SK-N-SH (cell line): ENCODE measurements around the gene RNF150. TPM values are rescaled to one million over a fixed set of nuclear protein-coding genes. Genes with fewer than 3 reads are reported as not detected.
A peak's percentile ranks its signal among the peaks of the same experiment; 100 is the strongest.

Experiments used
- CTCF ChIA-PET: fragments of 300-600, 350-600 bp; formaldehyde crosslinking; extraction: SDS; loops from one replicate; lab custom pipeline; 2021; lab: Yijun Ruan, JAX
- POLR2A ChIA-PET: fragments of 350-600 bp; sonication (Branson Sonifier 250); formaldehyde crosslinking; extraction: SDS; loops from one replicate; lab custom pipeline; 2020; ENCODE audit warnings: antibody characterized with exemption, inconsistent platforms; lab: Yijun Ruan, JAX
- DNase-seq: peaks from one replicate; pipeline ENCODE4 v3.0.0; 2012
- H2AFZ ChIP-seq: fragments of 200-600 bp; sonication (generic); 2 replicates; pipeline ENCODE4 v1.8.1; 2016; ENCODE audit warnings: antibody characterized with exemption, mild to moderate bottlenecking, low read depth
- H3F3A ChIP-seq: fragments of 200-600 bp; sonication (generic); replicated peaks from 2 replicates; pipeline ENCODE3; 2016; ENCODE audit warnings: antibody characterized with exemption, mild to moderate bottlenecking; ENCODE audit not compliant: insufficient read depth
- H3K27ac ChIP-seq, 2 experiments: fragments of 200-500 bp in 1 of 2; fragments of 200-600 bp in 1 of 2; sonication (Bioruptor generic) in 1 of 2; sonication (generic), shearing (Covaris generic) in 1 of 2; 2 replicates each; pipeline versions ENCODE4 v1.5.1 to v1.6.1; 2014 to 2016; ENCODE audit warnings: low read depth in 2 of 2, inconsistent platforms in 1 of 2, low read length in 1 of 2, mild to moderate bottlenecking in 1 of 2, mixed read lengths in 1 of 2
- H3K27me3 ChIP-seq: fragments of 200-600 bp; sonication (generic), shearing (Covaris generic); 2 replicates; pipeline ENCODE4 v1.6.1; 2016; ENCODE audit warnings: mixed run types; ENCODE audit not compliant: insufficient read depth
- H3K36me3 ChIP-seq, 2 experiments: fragments of 200-500 bp in 1 of 2; fragments of 200-600 bp in 1 of 2; sonication (Bioruptor generic) in 1 of 2; sonication (generic) in 1 of 2; replicated peaks in 1 of 2; 2 replicates each; pipeline versions ENCODE3 to v1.5.1; 2014 to 2016; ENCODE audit warnings: low read length in 1 of 2, mild to moderate bottlenecking in 1 of 2; ENCODE audit not compliant: insufficient read depth in 2 of 2, control insufficient read depth in 1 of 2
- H3K4me1 ChIP-seq, 2 experiments: fragments of 200-500 bp in 1 of 2; fragments of 200-600 bp in 1 of 2; sonication (Bioruptor generic) in 1 of 2; sonication (generic), shearing (Covaris generic) in 1 of 2; 2 replicates each; pipeline versions ENCODE4 v1.5.1 to v1.6.1; 2014 to 2016; ENCODE audit warnings: low read depth in 1 of 2, low read length in 1 of 2, mixed run types in 1 of 2; ENCODE audit not compliant: insufficient read depth in 2 of 2, control insufficient read depth in 1 of 2
- H3K4me2 ChIP-seq: fragments of 200-600 bp; sonication (generic), shearing (Covaris generic); 2 replicates; pipeline ENCODE4 v1.6.1; 2017; ENCODE audit warnings: mixed run types
- H3K4me3 ChIP-seq, 2 experiments: fragments of 200-500 bp in 1 of 2; fragments of 200-600 bp in 1 of 2; sonication (Bioruptor generic) in 1 of 2; sonication (generic), shearing (Covaris generic) in 1 of 2; 2 replicates each; pipeline versions ENCODE4 v1.5.1 to v1.8.1; 2014 to 2016; ENCODE audit warnings: low read depth in 2 of 2, inconsistent platforms in 1 of 2, low read length in 1 of 2, mild to moderate bottlenecking in 1 of 2, mixed read lengths in 1 of 2, moderate library complexity in 1 of 2
- H3K79me2 ChIP-seq: fragments of 200-600 bp; sonication (generic); 2 replicates; pipeline ENCODE4 v1.8.1; 2017; ENCODE audit warnings: mild to moderate bottlenecking; ENCODE audit not compliant: insufficient read depth
- H3K9ac ChIP-seq: fragments of 200-600 bp; sonication (generic); 2 replicates; pipeline ENCODE4 v1.6.1; 2017; ENCODE audit warnings: mixed run types
- H3K9me2 ChIP-seq: fragments of 200-600 bp; sonication (generic); 2 replicates; pipeline ENCODE4 v1.6.1; 2017; ENCODE audit warnings: mixed run types
- H3K9me3 ChIP-seq: fragments of 200-600 bp; sonication (generic); 2 replicates; pipeline ENCODE4 v1.6.1; 2017; ENCODE audit warnings: mixed run types, mild to moderate bottlenecking, moderate library complexity
- H4K20me1 ChIP-seq: fragments of 200-600 bp; sonication (generic); 2 replicates; pipeline ENCODE4 v1.6.1; 2017; ENCODE audit warnings: mild to moderate bottlenecking, mixed run types; ENCODE audit not compliant: insufficient read depth
- CHD2 ChIP-seq: fragments of 150-350 bp; IDR thresholded peaks from 2 replicates; pipeline ENCODE4 v1.6.1; 2018; ENCODE audit warnings: low read length; ENCODE audit not compliant: partially characterized antibody
- EP300 ChIP-seq, 2 experiments: IDR thresholded peaks; 2 replicates each; pipeline versions ENCODE4 v1.4.0 to v1.6.1; 2012; ENCODE audit warnings: borderline replicate concordance in 1 of 2, low read depth in 1 of 2, low read length in 1 of 2
- FOSL2 ChIP-seq: IDR thresholded peaks from 2 replicates; pipeline ENCODE4 v1.4.0; 2012; ENCODE audit warnings: low read depth, mild to moderate bottlenecking, moderate library complexity, borderline replicate concordance
- FOXM1 ChIP-seq: IDR thresholded peaks from 2 replicates; pipeline ENCODE4 v1.4.0; 2012; ENCODE audit warnings: low read depth, mild to moderate bottlenecking
- GATA2 ChIP-seq: sonication (generic); formaldehyde crosslinking; IDR thresholded peaks from 2 replicates; pipeline ENCODE4 v1.5.0; 2020; ENCODE audit warnings: mild to moderate bottlenecking, missing genetic modification reagents
- JUND ChIP-seq: IDR thresholded peaks from 2 replicates; pipeline ENCODE4 v1.4.0; 2012
- MXI1 ChIP-seq: IDR thresholded peaks from 2 replicates; pipeline ENCODE4 v1.6.1; 2012; ENCODE audit warnings: mild to moderate bottlenecking, low read depth, low read length, improper control_type of control experiment
- NFIC ChIP-seq: IDR thresholded peaks from 2 replicates; pipeline ENCODE4 v1.4.0; 2012; ENCODE audit warnings: borderline replicate concordance
- NRF1 ChIP-seq: IDR thresholded peaks from 2 replicates; pipeline ENCODE4 v1.6.1; 2012; ENCODE audit warnings: low read depth, mild to moderate bottlenecking, low read length
- RAD21 ChIP-seq: IDR thresholded peaks from 2 replicates; pipeline ENCODE4 v1.6.1; 2012; ENCODE audit warnings: mild to moderate bottlenecking, low read length
- RCOR1 ChIP-seq: fragments of 150-350 bp; IDR thresholded peaks from 2 replicates; pipeline ENCODE4 v1.6.1; 2017; ENCODE audit warnings: antibody characterized with exemption, low read length
- REST ChIP-seq: IDR thresholded peaks from 2 replicates; pipeline ENCODE4 v1.6.1; 2012; ENCODE audit warnings: mild to moderate bottlenecking, low read depth, low read length, moderate library complexity
- RFX5 ChIP-seq: IDR thresholded peaks from 2 replicates; pipeline ENCODE4 v1.6.1; 2012; ENCODE audit warnings: mild to moderate bottlenecking, improper control_type of control experiment, low read length
- TAF1 ChIP-seq: IDR thresholded peaks from 2 replicates; pipeline ENCODE4 v1.6.1; 2012; ENCODE audit warnings: low read depth, mild to moderate bottlenecking, low read length, moderate library complexity, borderline replicate concordance
- TEAD4 ChIP-seq: IDR thresholded peaks from 2 replicates; pipeline ENCODE4 v1.4.0; 2012; ENCODE audit warnings: mild to moderate bottlenecking, borderline replicate concordance; ENCODE audit not compliant: insufficient read depth
- USF2 ChIP-seq: fragments of 150-350 bp; IDR thresholded peaks from 2 replicates; pipeline ENCODE4 v1.6.1; 2017; ENCODE audit warnings: antibody characterized with exemption, low read length, low read depth, borderline replicate concordance
- WGBS: methylation state at CpG from one replicate; pipeline ENCODE4 v1.1.6; 2017; ENCODE audit warnings: low lambda C conversion rate; 5-methylcytosine and 5-hydroxymethylcytosine counted together
- polyA plus RNA-seq, 3 experiments: library from polyadenylated mRNA; depleted of rRNA; stranded (reverse); fragments of >200 nt; gene quantifications; 2 replicates each; pipeline ENCODE4 v1.2.3, GENCODE V29; 2012
- TF ChIP-seq, protein P1 (sequence below): IDR thresholded peaks from 2 replicates; pipeline ENCODE4 v1.4.0; 2012; ENCODE audit warnings: low read depth
- TF ChIP-seq, protein P2 (sequence below): fragments of 200-600 bp; sonication (generic); IDR thresholded peaks from 2 replicates; pipeline ENCODE4 v1.6.1; 2017; ENCODE audit warnings: antibody characterized with exemption, mild to moderate bottlenecking, moderate library complexity

RNF150 gene
- polyA plus RNA-seq, 1 of the 3 experiments (the other 2 are of a cell fraction): 5.8 TPM

DNA sequence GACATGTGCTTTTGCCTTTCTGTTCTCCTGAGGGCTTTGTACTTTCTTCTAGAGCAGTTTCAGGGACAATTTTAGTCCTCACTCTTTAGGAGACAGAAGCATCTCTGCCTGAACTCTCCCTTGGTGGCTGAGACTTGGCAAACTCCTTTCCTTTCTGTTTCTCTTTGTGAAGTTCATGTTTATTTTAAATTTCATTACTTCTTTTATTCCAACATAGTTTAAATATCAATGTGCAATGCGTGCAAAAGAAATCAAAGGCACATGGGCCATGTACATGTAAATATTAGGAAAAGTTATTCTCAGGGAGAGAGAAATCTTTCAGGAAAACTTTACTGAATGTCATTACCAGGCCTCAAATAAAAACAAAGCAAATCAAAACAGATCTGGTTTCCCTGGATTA lies 177.6 kb downstream of the RNF150 start:
- no peak for DNase-seq
- POLR2A ChIA-PET: no interaction called here

DNA sequence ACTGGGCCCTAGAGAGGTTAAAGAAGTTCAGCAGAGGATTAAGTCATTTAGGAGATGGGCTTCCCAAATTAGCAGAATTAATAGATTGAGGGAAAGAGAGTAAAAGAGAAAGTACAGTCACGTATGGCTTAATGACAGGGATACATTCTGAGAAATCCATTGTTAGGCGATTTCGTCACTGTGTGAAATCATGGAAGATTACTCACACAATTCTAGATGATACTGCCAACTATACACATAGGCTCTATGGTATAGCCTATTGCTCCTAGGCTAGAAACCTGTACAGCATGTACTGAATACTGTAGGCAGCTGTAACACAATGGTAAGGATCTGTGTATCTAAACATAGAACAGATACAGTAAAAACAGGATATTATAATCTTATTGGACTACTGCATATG lies 180.6 kb downstream of the RNF150 start:
- TF ChIP-seq FOSL2 (no peak), REST (no peak), RAD21 (no peak), RFX5 (no peak), GATA2 (CRISPR knock-in tag) (no peak), JUND (no peak), EP300 (IDR thresholded peaks at IDR 0.05; ENCODE audit: borderline replicate concordance in 1 of 2, low read depth in 1 of 2, low read length in 1 of 2) (no peak), NFIC (no peak)
- TF ChIP-seq, protein P1, sequence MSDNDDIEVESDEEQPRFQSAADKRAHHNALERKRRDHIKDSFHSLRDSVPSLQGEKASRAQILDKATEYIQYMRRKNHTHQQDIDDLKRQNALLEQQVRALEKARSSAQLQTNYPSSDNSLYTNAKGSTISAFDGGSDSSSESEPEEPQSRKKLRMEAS: no peak
- ChIA-PET POLR2A (no interaction called here), CTCF (no interaction called here)
- DNase-seq: no peak
- no peak overlapping the region for H3K27ac ChIP-seq
- no peaks in the 10 kb centered on the region for H4K20me1 ChIP-seq
- H3K4me2 ChIP-seq: no peak overlapping the region
- H3K36me3 ChIP-seq: peaks cover 6% of the 10 kb centered on the region in 2 experiments
- H3K4me1 ChIP-seq: peaks cover 5 to 13% of the 10 kb centered on the region in 2 experiments; a peak in 3 of 4 replicates
- WGBS: 94% methylated on average over 3 of the region's 3 CpGs
- H3K4me3 ChIP-seq: no peak overlapping the region
- peaks cover 19% of the 10 kb centered on the region; the same call in 1 of the 2 replicates for H3K79me2 ChIP-seq
- H3K9ac ChIP-seq: no peak overlapping the region
- peaks cover 15% of the 10 kb centered on the region for H3F3A ChIP-seq
- H3K9me3 ChIP-seq: no peaks in the 10 kb centered on the region
- H3K27me3 ChIP-seq: no peaks in the 10 kb centered on the region
- H2AFZ ChIP-seq: no peak overlapping the region
- H3K9me2 ChIP-seq: no peaks in the 10 kb centered on the region

More for the DNA sequence above, 177.6 kb downstream of the RNF150 start:
- no peaks in the 10 kb centered on the region for H3K27me3 ChIP-seq
- no peaks in the 10 kb centered on the region for H3K9me2 ChIP-seq
- H3K4me1 ChIP-seq: peaks cover 0 to 3% of the 10 kb centered on the region in 2 experiments; a peak in 1 of 4 replicates
- no peak overlapping the region for H3K4me3 ChIP-seq
- 89% methylated on average over 1 of the region's 1 CpG for WGBS
- no peaks in the 10 kb centered on the region for H3F3A ChIP-seq
- CTCF ChIA-PET: interaction anchor here (1.0 kb wide), 1 partner anchor 14 kb away, joined by 3 read pairs; no protein-coding TSS in a partner anchor
- peaks cover 13 to 18% of the 10 kb centered on the region in 2 experiments for H3K36me3 ChIP-seq
- TF ChIP-seq FOXM1 (no peak), MXI1 (no peak), NRF1 (no peak), USF2 (no peak), TEAD4 (no peak), CHD2 (no peak), RCOR1 (no peak), NFIC (no peak), TAF1 (no peak)
- TF ChIP-seq, protein P2, sequence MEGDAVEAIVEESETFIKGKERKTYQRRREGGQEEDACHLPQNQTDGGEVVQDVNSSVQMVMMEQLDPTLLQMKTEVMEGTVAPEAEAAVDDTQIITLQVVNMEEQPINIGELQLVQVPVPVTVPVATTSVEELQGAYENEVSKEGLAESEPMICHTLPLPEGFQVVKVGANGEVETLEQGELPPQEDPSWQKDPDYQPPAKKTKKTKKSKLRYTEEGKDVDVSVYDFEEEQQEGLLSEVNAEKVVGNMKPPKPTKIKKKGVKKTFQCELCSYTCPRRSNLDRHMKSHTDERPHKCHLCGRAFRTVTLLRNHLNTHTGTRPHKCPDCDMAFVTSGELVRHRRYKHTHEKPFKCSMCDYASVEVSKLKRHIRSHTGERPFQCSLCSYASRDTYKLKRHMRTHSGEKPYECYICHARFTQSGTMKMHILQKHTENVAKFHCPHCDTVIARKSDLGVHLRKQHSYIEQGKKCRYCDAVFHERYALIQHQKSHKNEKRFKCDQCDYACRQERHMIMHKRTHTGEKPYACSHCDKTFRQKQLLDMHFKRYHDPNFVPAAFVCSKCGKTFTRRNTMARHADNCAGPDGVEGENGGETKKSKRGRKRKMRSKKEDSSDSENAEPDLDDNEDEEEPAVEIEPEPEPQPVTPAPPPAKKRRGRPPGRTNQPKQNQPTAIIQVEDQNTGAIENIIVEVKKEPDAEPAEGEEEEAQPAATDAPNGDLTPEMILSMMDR: no peak
- peaks cover 19% of the 10 kb centered on the region; the same call in 1 of the 2 replicates for H3K79me2 ChIP-seq
- H3K27ac ChIP-seq: peak overlapping the region in 1 of 2 experiments; percentile 55; a peak in 2 of 4 replicates
- no peak overlapping the region for H3K4me2 ChIP-seq
- no peaks in the 10 kb centered on the region for H4K20me1 ChIP-seq
- no peak overlapping the region for H2AFZ ChIP-seq
- H3K9me3 ChIP-seq: no peaks in the 10 kb centered on the region
- no peak overlapping the region for H3K9ac ChIP-seq
